DOHH2 (cell line): ENCODE data around the gene ERC2.

Experiments
- H3F3A ChIP-seq: fragments of 200-600 bp; sonication (generic), shearing (Covaris generic); 2 replicates; pipeline ENCODE4 v1.6.0; 2016; ENCODE audit warnings: antibody characterized with exemption, mild to moderate bottlenecking; ENCODE audit not compliant: control insufficient read depth, insufficient read depth
- H3K27ac ChIP-seq: fragments of 200-600 bp; sonication (generic); 2 replicates; pipeline ENCODE4 v1.5.1; 2014; ENCODE audit warnings: low read depth, mild to moderate bottlenecking, low read length, moderate library complexity
- H3K27me3 ChIP-seq: fragments of 200-600 bp; sonication (generic); 2 replicates; pipeline ENCODE4 v1.6.1; 2014; ENCODE audit warnings: mild to moderate bottlenecking, low read length, mixed read lengths; ENCODE audit not compliant: control insufficient read depth
- H3K36me3 ChIP-seq: fragments of 200-600 bp; sonication (generic); 2 replicates; pipeline ENCODE4 v1.6.1; 2014; ENCODE audit warnings: mild to moderate bottlenecking, low read length, moderate library complexity, mixed read lengths; ENCODE audit not compliant: control insufficient read depth
- H3K4me1 ChIP-seq: fragments of 200-600 bp; sonication (generic); 2 replicates; pipeline ENCODE4 v1.6.1; 2014; ENCODE audit warnings: mild to moderate bottlenecking, low read length, mixed read lengths; ENCODE audit not compliant: control insufficient read depth
- H3K4me2 ChIP-seq: fragments of 200-600 bp; sonication (generic); 2 replicates; pipeline ENCODE4 v1.6.0; 2014; ENCODE audit warnings: mild to moderate bottlenecking, low read length, moderate library complexity
- H3K4me3 ChIP-seq: fragments of 200-600 bp; sonication (generic); 2 replicates; pipeline ENCODE4 v1.5.1; 2014; ENCODE audit warnings: mild to moderate bottlenecking, low read length, mixed read lengths
- H3K79me2 ChIP-seq: fragments of 200-600 bp; sonication (generic); 2 replicates; pipeline ENCODE4 v1.6.1; 2014; ENCODE audit warnings: mild to moderate bottlenecking, low read length, mixed read lengths; ENCODE audit not compliant: control insufficient read depth
- H3K9me2 ChIP-seq: fragments of 200-600 bp; sonication (generic); replicated peaks from 2 replicates; pipeline ENCODE4 v1.6.1; 2014; ENCODE audit warnings: mild to moderate bottlenecking, low read length, mixed read lengths; ENCODE audit not compliant: control insufficient read depth
- H3K9me3 ChIP-seq: fragments of 200-600 bp; sonication (generic); 2 replicates; pipeline ENCODE4 v1.6.1; 2014; ENCODE audit warnings: antibody characterized with exemption, low read length, mixed read lengths; ENCODE audit not compliant: control insufficient read depth, insufficient read depth
- H4K20me1 ChIP-seq: fragments of 200-600 bp; sonication (generic); 2 replicates; pipeline ENCODE4 v1.6.0; 2014; ENCODE audit warnings: low read depth, mild to moderate bottlenecking, antibody characterized with exemption, low read length, moderate library complexity; ENCODE audit not compliant: control insufficient read depth, insufficient read depth
- EZH2phosphoT487 ChIP-seq: fragments of 200-600 bp; sonication (generic); IDR thresholded peaks from 2 replicates; pipeline ENCODE4 v1.6.1; 2017; ENCODE audit warnings: borderline replicate concordance, mild to moderate bottlenecking, antibody characterized with exemption, low read length, moderate library complexity, mixed read lengths
- TF ChIP-seq, protein P1 (sequence below): fragments of 200-600 bp; sonication (generic); IDR thresholded peaks from one replicate; pipeline ENCODE4 v1.5.1; 2014; ENCODE audit warnings: antibody characterized with exemption, mild to moderate bottlenecking, low read depth, low read length; ENCODE audit not compliant: poor library complexity, severe bottlenecking

ERC2 gene

DNA sequence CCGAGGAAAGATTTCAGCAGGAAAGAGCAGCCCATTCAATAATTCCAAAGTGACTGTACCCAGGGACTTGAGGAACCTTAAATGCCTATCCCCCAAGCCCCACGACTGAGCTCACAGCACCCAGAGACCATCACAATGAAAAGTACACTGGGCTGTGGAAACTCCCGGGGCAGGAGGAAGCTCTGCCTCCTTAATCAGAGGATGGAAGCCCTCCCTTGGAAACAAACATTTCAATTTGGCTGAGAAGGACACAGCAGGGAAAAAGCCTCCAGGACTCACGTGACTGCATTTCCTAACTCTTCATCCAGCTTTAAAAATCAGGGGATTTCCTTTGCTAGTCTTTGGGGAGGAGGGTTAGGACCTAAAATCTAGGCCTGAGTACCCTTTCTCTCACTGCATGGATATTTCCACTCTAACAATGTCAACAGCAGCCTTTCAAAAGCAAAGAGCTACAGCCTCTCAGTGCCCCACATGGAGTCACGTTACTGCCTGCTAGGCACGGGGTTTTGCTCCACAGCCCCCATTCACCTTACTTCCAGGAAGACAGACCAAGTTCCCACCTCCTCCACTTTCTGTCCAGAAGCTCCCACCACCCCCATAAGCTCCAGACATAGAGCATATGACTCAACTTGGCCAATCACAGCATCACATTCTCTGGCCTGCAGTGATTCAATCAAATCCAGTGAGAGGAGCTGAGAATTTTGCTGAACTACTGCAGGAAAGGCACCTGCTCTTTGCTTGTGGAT lies 912.2 kb downstream of the ERC2 start:
- H3K27ac ChIP-seq, result no peak overlapping the region
- H3K36me3 ChIP-seq, result no peaks in the 10 kb centered on the region
- H3K27me3 ChIP-seq, result no peaks in the 10 kb centered on the region
- H3K4me2 ChIP-seq, result no peak overlapping the region
- H4K20me1 ChIP-seq, result no peaks in the 10 kb centered on the region
- H3F3A ChIP-seq, result no peaks in the 10 kb centered on the region
- no peak overlapping the region for H3K4me3 ChIP-seq
- no peaks in the 10 kb centered on the region for H3K9me3 ChIP-seq
- no peaks in the 10 kb centered on the region for H3K9me2 ChIP-seq
- no peaks in the 10 kb centered on the region for H3K4me1 ChIP-seq
- no peaks in the 10 kb centered on the region for H3K79me2 ChIP-seq
- TF ChIP-seq EZH2phosphoT487, result no peak
- TF ChIP-seq, protein P1, sequence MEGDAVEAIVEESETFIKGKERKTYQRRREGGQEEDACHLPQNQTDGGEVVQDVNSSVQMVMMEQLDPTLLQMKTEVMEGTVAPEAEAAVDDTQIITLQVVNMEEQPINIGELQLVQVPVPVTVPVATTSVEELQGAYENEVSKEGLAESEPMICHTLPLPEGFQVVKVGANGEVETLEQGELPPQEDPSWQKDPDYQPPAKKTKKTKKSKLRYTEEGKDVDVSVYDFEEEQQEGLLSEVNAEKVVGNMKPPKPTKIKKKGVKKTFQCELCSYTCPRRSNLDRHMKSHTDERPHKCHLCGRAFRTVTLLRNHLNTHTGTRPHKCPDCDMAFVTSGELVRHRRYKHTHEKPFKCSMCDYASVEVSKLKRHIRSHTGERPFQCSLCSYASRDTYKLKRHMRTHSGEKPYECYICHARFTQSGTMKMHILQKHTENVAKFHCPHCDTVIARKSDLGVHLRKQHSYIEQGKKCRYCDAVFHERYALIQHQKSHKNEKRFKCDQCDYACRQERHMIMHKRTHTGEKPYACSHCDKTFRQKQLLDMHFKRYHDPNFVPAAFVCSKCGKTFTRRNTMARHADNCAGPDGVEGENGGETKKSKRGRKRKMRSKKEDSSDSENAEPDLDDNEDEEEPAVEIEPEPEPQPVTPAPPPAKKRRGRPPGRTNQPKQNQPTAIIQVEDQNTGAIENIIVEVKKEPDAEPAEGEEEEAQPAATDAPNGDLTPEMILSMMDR, result no peak

DNA sequence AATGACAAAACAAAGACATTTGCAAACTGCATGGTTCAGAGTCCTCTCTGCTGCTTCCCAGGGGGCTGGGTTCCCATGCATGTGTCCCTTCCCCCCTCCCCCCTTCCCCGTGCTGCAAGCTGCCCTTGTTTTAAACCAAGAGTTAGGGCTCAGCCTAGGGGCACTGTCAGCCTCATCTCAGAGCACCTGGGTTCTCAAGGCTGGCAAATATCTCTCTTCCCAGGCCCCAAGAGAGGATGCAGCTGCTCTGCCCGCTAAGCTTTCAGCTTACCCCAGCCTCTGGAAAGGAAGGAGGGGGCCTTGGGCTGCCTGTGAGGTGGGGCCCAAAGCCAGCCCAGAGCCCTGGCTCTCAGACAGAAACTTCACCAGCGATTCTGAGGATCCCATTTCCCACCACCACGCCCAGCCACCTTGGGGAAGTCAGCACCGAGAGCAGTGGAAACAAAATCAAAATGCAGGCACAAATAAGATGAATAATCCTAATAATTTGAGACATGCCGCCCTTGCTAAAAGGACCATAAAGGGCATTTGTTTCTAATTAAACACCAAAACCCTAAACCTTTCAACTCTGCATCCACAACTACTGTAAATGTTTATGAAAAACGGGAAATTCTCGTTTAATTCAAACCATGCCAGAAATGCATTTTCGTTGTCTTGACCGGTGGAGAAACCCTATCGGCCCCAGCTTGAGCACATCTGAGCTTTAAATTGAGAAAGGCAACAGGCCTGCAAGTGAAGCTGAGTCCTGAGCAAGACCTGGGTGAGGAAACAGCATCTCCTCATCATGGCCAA lies 913.4 kb downstream of the ERC2 start:
- Histone ChIP-seq H3K9me2 (no peaks in the 10 kb centered on the region), H3K4me2 (no peak overlapping the region), H3K79me2 (no peaks in the 10 kb centered on the region), H3K27ac (no peak overlapping the region), H3K27me3 (no peaks in the 10 kb centered on the region), H4K20me1 (no peaks in the 10 kb centered on the region), H3F3A (no peaks in the 10 kb centered on the region), H3K4me3 (no peak overlapping the region), H3K9me3 (no peaks in the 10 kb centered on the region), H3K4me1 (no peaks in the 10 kb centered on the region), H3K36me3 (no peaks in the 10 kb centered on the region)
- TF ChIP-seq, protein P1, result no peak
- no peak for TF ChIP-seq EZH2phosphoT487

DNA sequence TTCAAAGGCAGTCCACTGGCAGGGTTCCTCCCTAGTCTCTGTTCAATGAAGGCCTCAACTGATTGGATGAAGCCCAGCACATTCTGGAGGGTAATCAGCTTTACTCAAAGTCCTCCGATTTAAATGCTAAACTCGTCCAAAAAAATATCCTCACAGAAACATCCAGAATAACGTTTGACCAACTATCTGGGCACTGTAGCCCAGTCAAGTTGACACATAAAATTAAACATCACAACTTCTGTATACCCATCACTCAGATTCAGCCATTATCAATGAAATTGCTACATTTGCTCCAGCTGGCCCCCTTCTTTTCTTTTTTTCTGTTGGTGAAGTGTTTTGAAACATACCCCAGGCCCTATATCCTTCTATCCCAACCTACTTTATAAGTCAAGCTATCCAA lies 916.6 kb downstream of the ERC2 start:
- Histone ChIP-seq H3K4me1 (no peaks in the 10 kb centered on the region), H3K36me3 (no peaks in the 10 kb centered on the region), H3K4me2 (no peak overlapping the region), H3F3A (no peaks in the 10 kb centered on the region), H3K79me2 (no peaks in the 10 kb centered on the region), H3K9me3 (no peaks in the 10 kb centered on the region), H3K27ac (no peak overlapping the region), H4K20me1 (no peaks in the 10 kb centered on the region), H3K27me3 (no peaks in the 10 kb centered on the region), H3K9me2 (no peaks in the 10 kb centered on the region), H3K4me3 (no peak overlapping the region)
- TF ChIP-seq, protein P1, result no peak
- TF ChIP-seq EZH2phosphoT487, result no peak
